ENCODE measurements around the gene PYHIN1. TPM values are rescaled to one million over a fixed set of nuclear protein-coding genes. Genes with fewer than 3 reads are reported as not detected.

The PYHIN1 gene
- total RNA-seq, 1 donor: not detected

GRCh38 chr1:158992787-158993312, 61.5 kb downstream of the PYHIN1 start:
- DNase-seq (ENCODE audit: low read depth): no peak
- H3K4me3 ChIP-seq (ENCODE audit: low read depth, low read length): no peak overlapping the region
- no peak for TF ChIP-seq CTCF (IDR thresholded peaks at IDR 0.05; ENCODE audit: insufficient read depth, low read depth, low read length)

GRCh38 chr1:158996998-158997397, 65.6 kb downstream of the PYHIN1 start:
- DNase-seq (ENCODE audit: low read depth): no peak
- no peak for TF ChIP-seq CTCF (IDR thresholded peaks at IDR 0.05; ENCODE audit: insufficient read depth, low read depth, low read length)
- no peak overlapping the region for H3K4me3 ChIP-seq (ENCODE audit: low read depth, low read length)

DNA sequence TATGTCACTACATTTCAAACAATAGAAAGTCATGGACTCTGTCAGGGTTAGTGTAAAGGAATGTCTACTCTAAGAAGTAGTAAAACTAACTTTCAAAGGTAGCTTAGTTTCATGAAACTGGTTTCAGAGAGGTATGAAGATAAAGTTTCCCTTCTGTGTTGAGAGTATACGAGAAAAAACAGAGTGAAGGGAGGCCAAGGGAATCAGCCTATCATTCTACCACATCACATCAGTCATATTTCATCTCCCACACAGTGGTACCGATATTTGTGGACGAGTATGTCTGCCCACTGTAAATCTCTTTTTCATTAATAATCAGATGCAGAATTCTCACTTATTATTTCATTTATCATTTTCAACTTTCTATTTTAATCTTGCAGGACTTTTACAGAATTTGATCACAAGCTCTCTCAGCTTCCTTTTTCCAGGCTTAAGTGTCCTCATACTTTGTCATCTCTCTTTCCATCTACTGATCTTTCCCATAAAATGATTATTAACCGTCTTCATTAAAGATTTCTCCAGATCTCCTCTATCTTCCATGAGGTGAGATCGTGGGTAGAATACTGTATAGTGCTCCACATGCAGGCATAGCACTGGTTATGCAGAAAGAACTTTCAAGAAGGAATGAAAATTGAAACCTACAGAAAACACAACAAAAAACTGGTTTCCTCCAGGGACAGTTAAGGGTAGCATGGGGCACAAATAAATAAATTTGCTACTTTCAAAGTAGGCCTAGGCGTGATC, 66.9 kb downstream of the PYHIN1 start:
- DNase-seq (ENCODE audit: low read depth): no peak
- TF ChIP-seq CTCF (IDR thresholded peaks at IDR 0.05; ENCODE audit: insufficient read depth, low read depth, low read length): no peak
- no peak overlapping the region for H3K4me3 ChIP-seq (ENCODE audit: low read depth, low read length)

DNA sequence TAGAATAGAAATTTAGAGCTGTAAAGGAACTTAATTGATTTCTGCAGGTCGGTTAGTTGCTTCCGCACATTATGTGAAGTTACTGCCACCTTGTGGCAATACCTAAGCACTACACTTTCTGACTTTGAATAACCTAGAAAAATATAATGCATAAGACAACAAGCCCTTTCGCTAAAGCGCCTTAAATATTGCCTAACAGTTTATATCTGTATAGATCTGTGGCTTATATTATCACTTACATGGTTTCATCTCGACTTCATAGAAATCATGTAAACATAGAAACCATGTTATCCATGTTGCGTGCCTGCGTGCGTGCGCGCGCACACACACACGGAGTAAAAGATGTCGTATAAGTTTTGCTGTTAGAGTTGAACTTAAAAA, 67.4 kb downstream of the PYHIN1 start:
- peak; percentile 72 for DNase-seq (ENCODE audit: low read depth)
- peak; percentile 81 for TF ChIP-seq CTCF (IDR thresholded peaks at IDR 0.05; ENCODE audit: insufficient read depth, low read depth, low read length)
- peak overlapping the region; percentile 58 for H3K4me3 ChIP-seq (ENCODE audit: low read depth, low read length)

- H3K4me3 ChIP-seq (ENCODE audit: low read depth, low read length): peak overlapping the region; percentile 58
- peak; percentile 92 for DNase-seq (ENCODE audit: low read depth)
- no peak for TF ChIP-seq CTCF (IDR thresholded peaks at IDR 0.05; ENCODE audit: insufficient read depth, low read depth, low read length)
Measured at GRCh38 chr1:158999316-159000069, 68.1 kb downstream of the PYHIN1 start.

DNA sequence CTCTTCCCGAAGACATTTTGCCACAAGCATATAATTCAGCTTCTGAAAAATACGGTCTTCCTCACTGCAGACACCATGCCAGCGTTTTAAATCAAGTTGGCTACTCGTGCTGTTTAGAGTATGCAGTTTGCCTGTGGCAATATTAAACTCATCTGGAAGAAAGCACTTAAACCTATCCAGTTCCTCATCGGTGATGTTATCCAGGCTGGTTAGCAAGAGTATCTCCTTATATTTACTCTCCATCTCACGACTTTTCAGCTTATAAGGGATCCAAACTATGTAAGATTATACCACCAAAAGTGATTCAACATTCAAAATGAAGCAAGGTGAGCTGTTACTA, 68.7 kb downstream of the PYHIN1 start:
- peak overlapping the region; percentile 58 for H3K4me3 ChIP-seq (ENCODE audit: low read depth, low read length)
- DNase-seq (ENCODE audit: low read depth): no peak
- TF ChIP-seq CTCF (IDR thresholded peaks at IDR 0.05; ENCODE audit: insufficient read depth, low read depth, low read length): no peak

Measured in fibroblast of villous mesenchyme (primary cell).